ENCODE data around the gene TERC. TPM values are rescaled to one million over a fixed set of nuclear protein-coding genes. Genes with fewer than 3 reads are reported as not detected.
A peak's percentile ranks its signal among the peaks of the same experiment; 100 is the strongest.

TERC gene
- total RNA-seq, 2 experiments from 2014 or later = 15.9 to 143 TPM

GRCh38 chr3:169813278-169813677 is 48.4 kb upstream of the TERC start:
- no peaks in the 10 kb centered on the region for H3K9me2 ChIP-seq (ENCODE audit: insufficient read depth, low read length)
- POLR2A ChIA-PET = interaction anchor here (0.8 to 2.9 kb wide), 3 partner anchors 12 to 27 kb away, joined by 4 to 16 read pairs (median 6); no protein-coding TSS in a partner anchor
- H4K20me1 ChIP-seq (ENCODE audit: insufficient read depth, low read length) = no peaks in the 10 kb centered on the region
- BruUV-seq (replicated peaks) = no TSS peak
- no peaks in the 10 kb centered on the region; the same call in 1 of the 2 replicates for H3K36me3 ChIP-seq (ENCODE audit: insufficient read depth, low read length)
- peaks cover 41% of the 10 kb centered on the region for H3K4me1 ChIP-seq (ENCODE audit: insufficient read depth, low read length, poor library complexity, severe bottlenecking)
- H3K9me3 ChIP-seq (ENCODE audit: low read length) = peaks cover 21% of the 10 kb centered on the region; the same call in 1 of the 2 replicates
- intact Hi-C loops (cut with micrococcal nuclease; ENCODE audit: unreplicated experiment) = loop anchor here (2.0 kb wide), 2 partner anchors 24 to 48 kb away; partner anchors contain the start of gene TERC
- peak overlapping the region; percentile 82 for H3K4me2 ChIP-seq (ENCODE audit: low read length)
- TF ChIP-seq EZH2phosphoT487 (IDR thresholded peaks at IDR 0.05; ENCODE audit: borderline replicate concordance, low read depth, low read length) (no peak), CTCF (conservative IDR thresholded peaks at IDR 0.05; ENCODE audit: low read length) (no peak)
- H3K4me3 ChIP-seq (ENCODE audit: low read depth, low read length, poor library complexity, severe bottlenecking) = peak overlapping the region; percentile 62
- peak; percentile 10 for DNase-seq (ENCODE audit: low spot score)
- no peaks in the 10 kb centered on the region for H3K79me2 ChIP-seq (ENCODE audit: insufficient read depth, low read depth, low read length)
- H2AFZ ChIP-seq (ENCODE audit: low read length) = peak overlapping the region; percentile 98
- H3K27ac ChIP-seq (ENCODE audit: low read depth, low read length, poor library complexity, severe bottlenecking) = peak overlapping the region; percentile 22
- CTCF ChIA-PET (ENCODE audit: unreplicated experiment) = interaction anchor here (1.0 kb wide), 1 partner anchor 23 kb away, joined by 3 read pairs; no protein-coding TSS in a partner anchor

- H2AFZ ChIP-seq (ENCODE audit: low read length) = peak within 1 kb of the TSS; percentile 98
- peak; percentile 83 for DNase-seq (ENCODE audit: low spot score)
- no peaks in the 10 kb centered on the region for H3K79me2 ChIP-seq (ENCODE audit: insufficient read depth, low read depth, low read length)
- CTCF ChIA-PET (ENCODE audit: unreplicated experiment) = no interaction called here
- peaks cover 41% of the 10 kb centered on the region for H3K4me1 ChIP-seq (ENCODE audit: insufficient read depth, low read length, poor library complexity, severe bottlenecking)
- H3K4me3 ChIP-seq (ENCODE audit: low read depth, low read length, poor library complexity, severe bottlenecking) = peak within 1 kb of the TSS; percentile 62
- intact Hi-C loops (cut with micrococcal nuclease; ENCODE audit: unreplicated experiment) = loop anchor here (2.0 kb wide), 2 partner anchors 24 to 48 kb away; partner anchors contain the start of gene TERC
- peak within 1 kb of the TSS; percentile 82 for H3K4me2 ChIP-seq (ENCODE audit: low read length)
- BruUV-seq (replicated peaks) = no TSS peak
- POLR2A ChIA-PET = interaction anchor here (0.8 to 2.9 kb wide), 3 partner anchors 11 to 119 kb away, joined by 3 to 16 read pairs (median 4); no protein-coding TSS in a partner anchor
- H3K9me3 ChIP-seq (ENCODE audit: low read length) = peaks cover 21% of the 10 kb centered on the region; the same call in 1 of the 2 replicates
- no peaks in the 10 kb centered on the region for H3K9me2 ChIP-seq (ENCODE audit: insufficient read depth, low read length)
- H4K20me1 ChIP-seq (ENCODE audit: insufficient read depth, low read length) = no peaks in the 10 kb centered on the region
- H3K27ac ChIP-seq (ENCODE audit: low read depth, low read length, poor library complexity, severe bottlenecking) = peak within 1 kb of the TSS; percentile 22
- H3K36me3 ChIP-seq (ENCODE audit: insufficient read depth, low read length) = no peaks in the 10 kb centered on the region; the same call in 1 of the 2 replicates
- TF ChIP-seq EZH2phosphoT487 (IDR thresholded peaks at IDR 0.05; ENCODE audit: borderline replicate concordance, low read depth, low read length) (no peak), CTCF (conservative IDR thresholded peaks at IDR 0.05; ENCODE audit: low read length) (no peak)
Observed at GRCh38 chr3:169812332-169813235, 47.7 kb upstream of the TERC start, which contains the start of the genes LRRC34 and LRRIQ4. Gene LRRC34, minus strand, starts transcription at chr3:169812904. Its CDS starts 356 bp downstream, at chr3:169812548. Gene LRRIQ4, plus strand, starts transcription at chr3:169812870. Its CDS starts 9,052 bp downstream, at chr3:169821922.

All from OCI-LY7 (cell line).